H54 (cell line): ENCODE data around the gene C12orf75.
"Not testable (repeated sequence)": the region's sequence is repeated elsewhere in the genome, so short reads cannot be mapped to it uniquely, and the experiment has no call there.

ENCODE experiments used
- DNase-seq: peaks from one replicate; pipeline ENCODE4 v3.0.0; 2011; ENCODE audit warnings: low spot score, mixed read lengths; ENCODE audit not compliant: insufficient read length
- FAIRE-seq: peaks from 3 replicates; lab custom pipeline; 2011; peaks lifted over from hg19 to GRCh38; lab: Jason Lieb, UNC
- POLR2A ChIP-seq: IDR thresholded peaks from 2 replicates; pipeline ENCODE4 v1.6.1; 2011; ENCODE audit warnings: low read depth, mild to moderate bottlenecking, low read length

C12orf75 gene

DNA sequence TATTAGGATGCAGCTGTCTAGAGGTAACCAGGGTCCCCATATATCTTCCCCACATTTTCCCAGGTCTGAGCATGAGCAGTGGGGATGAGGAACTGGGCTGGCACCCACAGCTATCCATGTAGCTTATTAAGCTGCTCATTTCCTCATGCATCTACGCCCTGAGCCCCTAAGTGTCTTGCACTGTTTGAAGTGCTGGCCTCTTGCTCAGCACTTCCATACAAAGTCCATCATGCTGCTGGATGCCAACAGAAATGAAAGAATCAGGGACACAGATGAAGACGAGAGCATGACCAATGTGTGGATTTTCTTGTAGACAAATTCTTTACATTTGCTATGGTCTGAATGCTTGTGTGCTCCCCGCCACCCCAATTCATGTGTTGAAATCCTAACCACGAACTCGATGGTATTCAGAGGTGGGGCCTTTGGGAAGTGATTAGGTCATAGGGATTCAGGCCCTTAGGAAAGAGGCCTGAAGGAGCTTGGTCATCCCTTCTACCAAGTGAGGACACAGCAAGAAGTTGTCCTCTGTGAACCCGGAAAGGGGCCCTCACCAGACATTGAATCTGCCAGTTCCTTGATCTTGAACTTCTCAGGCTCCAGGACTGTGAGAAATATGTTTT, 54.5 kb downstream of the C12orf75 start:
- DNase-seq (no peak), FAIRE-seq (no peak)
- TF ChIP-seq POLR2A: no peak

DNA sequence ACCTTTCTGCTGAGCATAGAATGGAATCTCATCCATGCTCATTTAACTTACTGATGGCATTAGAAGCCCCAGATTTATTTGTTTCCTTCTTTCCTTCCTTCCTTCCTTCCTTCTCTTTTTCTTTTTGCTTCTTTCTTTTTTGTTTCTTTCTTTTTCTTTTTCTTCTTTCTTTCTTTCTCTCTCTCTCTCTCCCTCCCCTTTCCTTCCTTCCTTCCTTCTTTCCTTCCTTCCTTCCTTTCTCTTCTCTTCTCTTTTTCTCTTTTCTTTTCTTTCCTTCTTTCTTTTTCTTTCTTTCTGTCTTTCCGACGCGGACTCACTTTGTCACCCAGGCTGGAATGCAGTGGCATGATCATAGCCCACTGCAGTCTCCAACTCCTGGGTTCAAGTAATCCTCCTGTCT, 55.9 kb downstream of the C12orf75 start:
- no peak for FAIRE-seq
- DNase-seq: no peak
- TF ChIP-seq POLR2A: no peak

DNA sequence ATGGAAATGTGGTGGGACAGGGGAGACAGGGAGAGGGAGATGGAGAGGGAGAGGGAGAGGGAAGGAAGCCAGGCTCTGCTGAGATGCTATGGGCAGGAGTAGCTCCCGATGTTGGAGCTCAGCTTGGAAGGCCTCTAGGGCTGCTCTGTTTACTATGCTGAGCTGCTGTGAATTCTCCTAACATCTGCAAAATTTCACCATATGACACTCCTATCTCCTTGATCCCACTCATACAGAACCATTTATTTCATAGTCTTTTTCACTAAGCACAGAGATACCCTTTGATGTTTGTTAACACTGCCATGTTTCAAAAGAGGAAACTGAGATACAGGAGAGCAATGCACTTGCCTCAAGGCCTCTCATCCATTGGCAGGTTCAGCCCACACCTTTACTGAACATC, 60.7 kb downstream of the C12orf75 start:
- DNase-seq (no peak), FAIRE-seq (no peak)
- no peak for TF ChIP-seq POLR2A

DNA sequence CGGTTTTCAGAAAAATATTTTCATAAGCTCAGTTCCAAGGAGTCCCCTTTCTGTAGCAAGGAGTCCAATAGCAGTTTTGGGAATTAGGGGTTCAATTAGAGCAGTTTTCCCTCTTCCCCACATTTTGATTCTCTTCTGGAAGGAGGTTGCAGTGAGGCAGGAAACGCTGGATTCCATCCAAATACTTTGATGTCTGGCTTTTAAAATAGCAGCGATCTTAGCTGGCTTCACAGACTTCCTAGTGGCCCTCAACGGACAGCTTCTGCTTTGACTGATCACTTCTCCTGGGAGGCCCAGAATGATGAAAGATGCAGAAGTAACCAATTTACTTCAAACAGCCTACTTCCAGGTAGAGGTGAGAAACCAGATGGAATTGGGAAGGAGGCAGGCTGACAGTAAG, 63.1 kb downstream of the C12orf75 start:
- DNase-seq: no peak
- TF ChIP-seq POLR2A: no peak
- no peak for FAIRE-seq

DNA sequence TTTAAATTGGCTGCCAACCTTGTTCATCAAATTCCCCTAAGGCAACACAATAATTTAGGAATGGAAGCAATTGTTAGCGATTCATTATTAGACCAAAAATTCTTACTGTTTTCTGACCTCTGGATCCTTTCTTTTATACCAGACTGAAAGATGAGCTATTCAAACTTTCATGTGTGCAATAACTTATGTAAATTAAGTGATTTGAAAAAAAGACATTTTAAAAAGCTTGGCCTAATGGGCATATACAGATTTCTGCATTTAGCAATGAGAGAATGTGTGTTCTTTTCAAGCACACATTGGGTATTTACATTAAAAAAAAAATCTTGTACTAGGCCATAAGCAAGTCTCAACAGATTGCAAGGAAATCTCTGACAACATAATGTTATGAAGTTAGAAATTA, 65.5 kb downstream of the C12orf75 start:
- DNase-seq (no peak), FAIRE-seq (no peak)

DNA sequence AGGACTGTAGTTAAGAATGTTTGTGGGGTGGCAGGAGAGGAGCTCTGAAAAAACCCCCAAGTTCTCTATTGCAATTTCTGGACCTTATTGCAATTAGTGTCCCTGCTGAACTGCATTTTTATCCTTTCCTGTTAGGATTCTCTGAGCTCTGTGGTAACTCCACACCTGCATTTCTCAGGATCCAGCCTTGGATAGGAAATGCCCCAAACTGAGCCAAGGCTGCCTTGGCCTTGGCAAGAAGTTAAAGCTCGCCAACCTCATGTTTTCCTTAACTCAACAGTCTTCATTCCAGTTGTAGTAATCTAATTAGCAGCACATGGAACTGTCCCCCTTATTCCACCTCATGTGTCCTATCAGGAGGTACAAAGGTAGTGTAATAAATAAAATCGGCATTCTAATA, 66.5 kb downstream of the C12orf75 start:
- FAIRE-seq (no peak), DNase-seq (no peak)
- no peak for TF ChIP-seq POLR2A

More for the DNA sequence above, 65.5 kb downstream of the C12orf75 start:
- no peak for TF ChIP-seq POLR2A

DNA sequence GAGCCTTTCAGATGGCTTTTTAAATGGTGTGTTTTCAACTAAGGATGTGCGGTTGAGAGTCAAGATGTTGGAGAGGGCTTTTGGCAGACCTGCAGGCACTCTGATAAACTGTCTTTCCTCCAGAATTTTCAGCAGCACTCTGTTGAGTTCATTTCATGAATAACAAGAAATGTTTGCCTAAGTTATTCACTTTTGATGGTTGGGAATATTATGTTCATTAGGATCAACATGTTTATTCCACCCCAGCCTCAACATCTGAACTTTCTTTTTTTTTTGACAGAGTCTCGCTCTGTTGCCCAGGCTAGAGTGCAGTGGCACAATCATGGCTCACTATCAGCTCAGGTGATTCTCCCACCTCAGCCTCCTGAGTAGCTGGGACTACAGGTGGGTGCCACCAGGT, 68.4 kb downstream of the C12orf75 start:
- no peak for TF ChIP-seq POLR2A
- DNase-seq (no peak), FAIRE-seq (no peak)

DNA sequence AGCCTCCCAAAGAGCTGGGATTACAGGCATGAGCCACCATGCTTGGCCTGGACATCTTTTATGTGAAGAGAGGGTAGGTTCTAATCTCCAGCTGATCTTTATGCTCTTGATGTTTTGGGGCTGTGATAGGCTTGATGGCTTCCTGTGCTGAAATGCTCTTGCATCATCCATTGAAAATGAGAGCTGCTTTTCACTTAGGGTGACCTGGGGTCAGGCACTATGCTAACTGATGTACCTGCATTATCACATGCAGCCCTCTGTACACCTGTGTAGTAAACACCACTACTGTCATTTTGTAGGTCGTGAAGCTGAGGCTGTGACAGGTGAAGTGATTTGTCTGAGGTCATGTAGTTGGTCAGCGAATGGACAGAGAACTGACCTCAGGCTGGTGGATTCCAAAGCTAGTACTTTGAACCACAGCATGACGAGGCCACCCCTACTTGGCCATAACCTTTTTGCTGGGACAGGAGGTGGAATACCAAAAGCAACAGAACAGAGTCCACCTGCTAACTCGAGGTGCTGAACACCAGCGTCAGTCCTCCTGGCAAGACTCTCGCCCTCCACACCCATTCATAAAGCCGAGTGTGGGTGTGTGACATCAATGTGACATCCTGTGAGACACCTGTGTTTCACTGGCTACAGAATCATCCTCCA, 69.1 kb downstream of the C12orf75 start:
- TF ChIP-seq POLR2A: no peak
- no peak for DNase-seq
- no peak for FAIRE-seq

DNA sequence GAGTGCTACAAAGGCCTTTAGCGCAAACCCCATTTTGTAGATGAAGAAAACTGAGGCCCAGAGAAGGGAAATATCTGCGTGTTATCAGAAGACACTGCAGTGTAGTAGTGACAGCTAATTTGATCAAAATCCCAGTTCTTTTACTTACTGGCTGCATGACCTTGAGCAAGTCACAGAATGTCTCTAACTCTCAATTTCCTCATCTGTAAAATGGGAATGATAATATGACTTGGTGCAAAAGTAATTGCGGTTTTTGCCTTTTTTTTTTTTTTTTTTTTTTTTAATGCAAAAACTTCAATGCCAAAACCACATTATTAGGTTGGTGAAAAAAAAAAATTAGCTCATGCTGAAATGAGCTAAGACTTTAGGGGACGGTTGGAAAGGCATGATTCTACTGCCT, 69.7 kb downstream of the C12orf75 start:
- DNase-seq (no peak), FAIRE-seq (no peak)
- TF ChIP-seq POLR2A: no peak

DNA sequence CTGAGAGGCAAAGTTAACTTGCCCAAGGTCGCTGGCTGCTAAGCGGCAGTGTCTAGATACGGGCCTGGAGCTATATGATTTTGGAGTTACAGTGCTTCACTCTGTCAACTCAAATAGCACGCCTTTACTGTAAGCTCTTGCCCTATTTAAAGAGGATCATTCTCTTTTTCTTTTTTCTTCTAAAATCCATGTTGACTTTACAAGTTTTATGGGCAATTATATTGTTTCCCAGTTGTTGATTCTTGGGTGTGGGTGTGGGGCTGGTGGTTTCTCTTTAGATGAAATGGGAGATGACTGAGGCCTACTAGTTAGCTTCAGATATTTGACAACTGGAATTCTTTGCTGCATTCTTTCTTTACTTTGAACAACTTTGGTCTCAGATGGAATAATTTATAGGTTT, 70.7 kb downstream of the C12orf75 start:
- TF ChIP-seq POLR2A: no peak
- DNase-seq (no peak), FAIRE-seq (no peak)

DNA sequence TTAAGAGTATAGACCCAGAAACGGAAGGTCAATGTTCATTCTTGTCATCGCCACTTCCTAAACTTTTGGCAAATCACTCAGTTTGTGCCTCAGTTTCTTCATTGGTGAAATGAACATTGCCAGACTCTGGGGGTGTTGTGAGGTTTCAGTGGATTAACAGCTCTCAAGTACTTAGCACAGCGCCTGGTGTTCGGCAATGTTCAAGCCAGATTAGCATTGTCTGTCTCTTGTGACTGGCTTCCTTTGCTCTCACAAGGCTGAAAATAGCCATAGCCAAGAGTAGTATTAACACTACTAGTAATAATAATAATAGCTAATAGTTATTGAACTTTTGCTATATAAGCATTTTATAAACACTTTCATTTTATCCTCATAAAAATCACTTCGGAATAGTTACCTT, 71.9 kb downstream of the C12orf75 start:
- no peak for DNase-seq
- TF ChIP-seq POLR2A: no peak
- no peak for FAIRE-seq

DNA sequence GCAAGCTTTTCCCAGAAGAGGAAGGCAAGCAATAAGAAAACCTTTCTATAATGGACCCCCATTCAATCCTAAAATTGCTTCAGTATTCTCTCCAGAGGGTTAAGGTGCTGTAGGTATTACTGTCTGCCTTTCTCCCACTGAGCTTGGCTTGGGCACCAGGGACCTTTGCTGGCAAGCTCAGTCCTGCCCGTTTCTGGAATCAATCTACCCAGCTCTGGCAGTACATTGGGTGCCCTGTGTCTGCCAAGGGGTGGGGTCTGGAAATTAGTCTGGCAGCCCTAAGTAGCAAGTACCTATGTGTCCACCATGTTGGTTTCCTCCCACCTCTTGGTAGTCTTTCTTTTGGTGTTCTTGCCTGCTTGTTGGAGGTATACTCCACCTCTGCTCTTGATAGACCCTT, 72.6 kb downstream of the C12orf75 start:
- DNase-seq (no peak), FAIRE-seq (no peak)
- TF ChIP-seq POLR2A: no peak

DNA sequence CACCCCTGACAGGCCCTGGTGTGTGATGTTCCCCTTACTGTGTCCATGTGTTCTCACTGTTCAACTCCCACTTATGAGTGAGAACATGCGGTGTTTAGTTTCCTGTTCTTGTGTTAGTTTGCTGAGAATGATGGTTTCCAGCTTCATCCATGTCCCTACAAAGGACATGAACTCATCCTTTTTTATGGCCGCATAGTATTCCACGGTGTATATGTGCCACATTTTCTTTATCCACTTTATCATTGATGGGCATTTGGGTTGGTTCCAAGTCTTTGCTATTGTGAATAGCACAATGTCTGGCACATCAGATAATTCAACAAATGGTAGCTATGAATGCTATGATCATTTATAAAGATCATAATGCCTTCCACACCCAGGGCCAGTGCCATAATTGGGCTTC, 73.6 kb downstream of the C12orf75 start:
- DNase-seq, FAIRE-seq: not testable (repeated sequence)

DNA sequence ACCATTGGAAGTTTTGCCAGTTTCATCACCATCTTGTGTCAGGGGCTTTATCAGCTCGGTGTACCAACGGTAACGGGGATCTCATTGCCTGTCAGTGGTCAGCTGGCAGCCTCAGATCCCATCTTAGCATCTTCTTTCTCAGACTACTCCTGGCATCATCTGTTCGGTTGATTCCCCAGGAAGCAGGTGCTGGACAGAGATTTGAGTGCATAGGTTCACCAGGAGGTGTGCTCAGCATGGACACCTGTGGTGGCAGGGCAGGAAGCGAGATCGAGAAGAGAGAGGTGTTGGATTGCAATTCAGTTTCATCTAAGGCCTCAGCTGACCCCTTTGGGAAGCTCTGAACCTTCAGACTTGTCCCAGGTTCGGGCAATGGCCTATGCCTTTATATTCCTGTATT, 76.0 kb downstream of the C12orf75 start:
- FAIRE-seq (no peak), DNase-seq (no peak)
- TF ChIP-seq POLR2A: no peak

DNA sequence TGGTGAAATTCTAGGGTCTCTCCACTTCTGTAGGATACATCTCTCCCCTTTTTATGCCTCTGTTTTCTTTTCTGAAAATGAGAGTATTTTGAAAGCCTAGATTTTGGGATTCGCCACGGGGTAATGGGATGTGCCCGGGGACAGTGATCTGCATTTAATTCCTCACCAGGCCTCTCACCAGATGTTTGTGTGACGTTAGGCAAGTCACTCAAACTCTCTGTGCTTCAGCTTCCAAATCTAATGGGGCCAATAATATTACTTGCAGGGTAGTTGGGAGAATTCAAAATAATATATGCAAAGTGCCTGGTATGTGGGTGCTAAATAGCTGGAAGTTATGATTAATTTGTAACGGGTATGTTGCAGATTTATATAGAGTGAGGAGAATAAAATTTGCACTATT, 78.8 kb downstream of the C12orf75 start:
- no peak for TF ChIP-seq POLR2A
- DNase-seq (no peak), FAIRE-seq (no peak)
